Measurements from ENCODE around the gene CDK5R2. TPM values are rescaled to one million over a fixed set of nuclear protein-coding genes. Genes with fewer than 3 reads are reported as not detected.

The CDK5R2 gene
- total RNA-seq: not detected

DNA sequence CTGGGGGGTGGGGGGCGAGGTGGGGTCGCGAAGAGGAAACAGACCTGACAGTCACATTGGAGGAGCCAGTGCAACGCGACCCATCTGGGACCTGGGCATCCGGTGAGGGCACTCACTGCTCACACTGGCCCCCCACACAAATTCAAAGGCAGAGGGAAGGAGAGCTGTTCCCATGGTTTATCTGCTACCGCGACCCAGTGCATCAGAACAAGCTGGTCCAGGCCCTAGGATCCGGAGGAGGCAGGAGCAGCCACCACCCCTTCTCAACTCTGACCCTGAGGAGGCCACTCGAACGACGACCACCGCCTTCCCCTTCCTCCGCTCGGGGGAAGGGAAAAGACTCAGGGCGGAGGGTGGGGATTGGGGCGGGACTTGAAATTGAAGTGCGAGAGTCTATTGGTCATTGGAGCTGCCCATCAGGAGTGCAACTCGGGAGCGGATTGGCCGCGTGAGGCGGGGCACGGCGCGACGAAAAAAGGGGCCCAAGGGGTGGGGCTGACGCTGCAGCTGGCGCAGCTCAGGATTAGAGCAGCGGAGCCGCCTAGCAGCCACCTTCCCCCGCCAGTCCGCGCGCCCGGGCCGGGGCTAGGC lies at the start of gene CDK5R2:
CDK5R2 (plus strand) TSS at position 526 of the 591 bp plus-strand sequence. CDS start 155 bp downstream, outside the sequence.
- ATAC-seq (peak; percentile 67 to 81), DNase-seq (peak; percentile 30 to 55)
- peaks cover 0 to 3% of the 10 kb centered on the region in 2 donors for H3K4me1 ChIP-seq
- H3K36me3 ChIP-seq: no peaks in the 10 kb centered on the region
- peaks cover 59 to 70% (median 60%) of the 10 kb centered on the region in 3 donors for H3K27me3 ChIP-seq
- in situ Hi-C loops (cut with MboI; ENCODE audit: low sequenced_read_pairs in 4 of 4): no loop called here
- H3K4me3 ChIP-seq: peak within 1 kb of the TSS; percentile 25 to 45 (median 33)
- no peak within 1 kb of the TSS for H3K27ac ChIP-seq
- TF ChIP-seq, protein P1, sequence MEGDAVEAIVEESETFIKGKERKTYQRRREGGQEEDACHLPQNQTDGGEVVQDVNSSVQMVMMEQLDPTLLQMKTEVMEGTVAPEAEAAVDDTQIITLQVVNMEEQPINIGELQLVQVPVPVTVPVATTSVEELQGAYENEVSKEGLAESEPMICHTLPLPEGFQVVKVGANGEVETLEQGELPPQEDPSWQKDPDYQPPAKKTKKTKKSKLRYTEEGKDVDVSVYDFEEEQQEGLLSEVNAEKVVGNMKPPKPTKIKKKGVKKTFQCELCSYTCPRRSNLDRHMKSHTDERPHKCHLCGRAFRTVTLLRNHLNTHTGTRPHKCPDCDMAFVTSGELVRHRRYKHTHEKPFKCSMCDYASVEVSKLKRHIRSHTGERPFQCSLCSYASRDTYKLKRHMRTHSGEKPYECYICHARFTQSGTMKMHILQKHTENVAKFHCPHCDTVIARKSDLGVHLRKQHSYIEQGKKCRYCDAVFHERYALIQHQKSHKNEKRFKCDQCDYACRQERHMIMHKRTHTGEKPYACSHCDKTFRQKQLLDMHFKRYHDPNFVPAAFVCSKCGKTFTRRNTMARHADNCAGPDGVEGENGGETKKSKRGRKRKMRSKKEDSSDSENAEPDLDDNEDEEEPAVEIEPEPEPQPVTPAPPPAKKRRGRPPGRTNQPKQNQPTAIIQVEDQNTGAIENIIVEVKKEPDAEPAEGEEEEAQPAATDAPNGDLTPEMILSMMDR (IDR thresholded peaks at IDR 0.05 in 4 of 5, conservative IDR thresholded peaks at IDR 0.05 in 1 of 5): no peak
- TF ChIP-seq POLR2A (IDR thresholded peaks at IDR 0.05): no peak
- intact Hi-C loops (cut with DNase I; ENCODE audit: low total_unique reads): no loop called here
- H3K9me3 ChIP-seq: no peaks in the 10 kb centered on the region

DNA sequence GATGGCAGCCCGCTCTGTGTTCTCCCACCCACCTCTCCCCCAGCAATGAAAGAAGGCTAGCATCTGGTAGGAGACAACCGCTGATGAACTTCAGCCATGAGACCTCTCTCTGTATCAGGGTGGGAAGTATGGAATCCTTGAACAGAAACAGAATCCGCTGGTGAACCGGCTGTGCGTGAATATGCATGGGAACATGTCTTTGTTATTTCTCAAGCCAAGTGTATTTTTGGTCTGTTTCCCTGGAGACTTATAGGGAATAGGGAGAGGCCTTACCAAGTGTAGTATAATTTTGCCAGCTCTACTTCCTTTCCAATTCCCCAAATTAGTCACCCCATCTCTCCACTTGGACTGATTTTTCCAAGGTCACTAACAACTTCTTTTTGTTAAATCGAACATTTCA lies 48.7 kb upstream of the CDK5R2 start:
- Histone ChIP-seq H3K9me3 (no peaks in the 10 kb centered on the region), H3K27me3 (no peaks in the 10 kb centered on the region), H3K36me3 (no peaks in the 10 kb centered on the region), H3K4me1 (peaks cover 9% of the 10 kb centered on the region in 2 donors), H3K27ac (no peak overlapping the region), H3K4me3 (no peak overlapping the region)
- in situ Hi-C loops (cut with MboI; ENCODE audit: low sequenced_read_pairs in 4 of 4) (no loop called here), intact Hi-C loops (cut with DNase I; ENCODE audit: low total_unique reads) (no loop called here)
- ATAC-seq (no peak), DNase-seq (no peak)
- no peak for TF ChIP-seq POLR2A (IDR thresholded peaks at IDR 0.05)
- TF ChIP-seq, protein P1 (IDR thresholded peaks at IDR 0.05 in 4 of 5, conservative IDR thresholded peaks at IDR 0.05 in 1 of 5): no peak

GRCh38 chr2:218920504-218920903 lies 39.0 kb upstream of the CDK5R2 start:
- no peaks in the 10 kb centered on the region for H3K36me3 ChIP-seq
- no peaks in the 10 kb centered on the region for H3K4me1 ChIP-seq
- in situ Hi-C loops (cut with MboI; ENCODE audit: low sequenced_read_pairs in 4 of 4) (no loop called here), intact Hi-C loops (cut with DNase I; ENCODE audit: low total_unique reads) (no loop called here)
- ATAC-seq (no peak), DNase-seq (no peak)
- no peak overlapping the region for H3K4me3 ChIP-seq
- no peaks in the 10 kb centered on the region for H3K9me3 ChIP-seq
- H3K27ac ChIP-seq: no peak overlapping the region
- peaks cover 0 to 4% (median 0%) of the 10 kb centered on the region in 3 donors for H3K27me3 ChIP-seq
- no peak for TF ChIP-seq POLR2A (IDR thresholded peaks at IDR 0.05)
- TF ChIP-seq, protein P1 (IDR thresholded peaks at IDR 0.05 in 4 of 5, conservative IDR thresholded peaks at IDR 0.05 in 1 of 5): no peak

- DNase-seq (no peak), ATAC-seq (no peak)
- in situ Hi-C loops (cut with MboI; ENCODE audit: low sequenced_read_pairs in 4 of 4): no loop called here
- Histone ChIP-seq H3K4me3 (no peak overlapping the region), H3K36me3 (no peaks in the 10 kb centered on the region), H3K9me3 (no peaks in the 10 kb centered on the region), H3K27me3 (peaks cover 0 to 4% (median 0%) of the 10 kb centered on the region in 3 donors), H3K4me1 (no peaks in the 10 kb centered on the region), H3K27ac (no peak overlapping the region)
- intact Hi-C loops (cut with DNase I; ENCODE audit: low total_unique reads): no loop called here
- TF ChIP-seq, protein P1 (IDR thresholded peaks at IDR 0.05 in 4 of 5, conservative IDR thresholded peaks at IDR 0.05 in 1 of 5): no peak
- TF ChIP-seq POLR2A (IDR thresholded peaks at IDR 0.05): no peak
These were observed 34.7 kb upstream of the CDK5R2 start for GRCh38 chr2:218924757-218925156.

- ATAC-seq: no peak
- no peaks in the 10 kb centered on the region for H3K4me1 ChIP-seq
- in situ Hi-C loops (cut with MboI; ENCODE audit: low sequenced_read_pairs in 4 of 4): no loop called here
These were observed 34.0 kb upstream of the CDK5R2 start for GRCh38 chr2:218925434-218925833.

More at GRCh38 chr2:218925434-218925833, 34.0 kb upstream of the CDK5R2 start:
- no peaks in the 10 kb centered on the region for H3K36me3 ChIP-seq
- no peak for DNase-seq
- intact Hi-C loops (cut with DNase I; ENCODE audit: low total_unique reads): no loop called here
- TF ChIP-seq POLR2A (IDR thresholded peaks at IDR 0.05): no peak
- TF ChIP-seq, protein P1 (IDR thresholded peaks at IDR 0.05 in 4 of 5, conservative IDR thresholded peaks at IDR 0.05 in 1 of 5): no peak
- no peak overlapping the region for H3K27ac ChIP-seq
- H3K4me3 ChIP-seq: no peak overlapping the region
- peaks cover 0 to 4% (median 0%) of the 10 kb centered on the region in 3 donors for H3K27me3 ChIP-seq
- no peaks in the 10 kb centered on the region for H3K9me3 ChIP-seq
